Panc1 (cell line): ENCODE data around the gene H3-3A. TPM values are rescaled to one million over a fixed set of nuclear protein-coding genes. Genes with fewer than 3 reads are reported as not detected.

ENCODE experiments used
- ATAC-seq: fragments of 200-7000 bp; cut with Tn5 transposase; 2 replicates; pipeline ENCODE4 v1.9.1; 2020; ENCODE audit warnings: mild to moderate bottlenecking, moderate library complexity
- BruUV-seq: library from RNA; stranded (reverse); fragments of 400-500 nt; replicated peaks from 2 replicates; lab custom pipeline; 2021; lab: Mats Ljungman, UMichigan
- CTCF ChIA-PET: fragments of 300-600 bp; sonication (Branson Sonifier 250); formaldehyde crosslinking; loops from one replicate; lab custom pipeline; 2022; ENCODE audit warnings: antibody characterized with exemption; lab: Charles Lee
- POLR2A ChIA-PET: fragments of 300-600 bp; sonication (Branson Sonifier 250); formaldehyde crosslinking; loops from one replicate; lab custom pipeline; 2022; ENCODE audit warnings: antibody characterized with exemption; lab: Charles Lee
- DNase-seq: peaks from one replicate; pipeline ENCODE4 v3.0.0-alpha.2; 2010; ENCODE audit warnings: low read depth, low spot score
- H3K27ac ChIP-seq: 2 replicates; pipeline ENCODE4 v1.5.1; 2011; ENCODE audit warnings: mild to moderate bottlenecking, low read length, inconsistent platforms
- H3K27me3 ChIP-seq: fragments of 200-500 bp; sonication (Bioruptor generic); 2 replicates; pipeline ENCODE4 v1.6.0; 2014; ENCODE audit warnings: low read length, inconsistent platforms; ENCODE audit not compliant: control insufficient read depth, insufficient read depth
- H3K36me3 ChIP-seq: fragments of 200-500 bp; sonication (Bioruptor generic); 2 replicates; pipeline ENCODE4 v1.5.1; 2014; ENCODE audit warnings: inconsistent platforms, mild to moderate bottlenecking, low read length, moderate library complexity; ENCODE audit not compliant: control insufficient read depth, insufficient read depth
- H3K4me1 ChIP-seq: 2 replicates; pipeline ENCODE4 v1.5.1; 2011; ENCODE audit warnings: inconsistent platforms, mild to moderate bottlenecking, low read length, moderate library complexity; ENCODE audit not compliant: control insufficient read depth, insufficient read depth
- H3K4me3 ChIP-seq, 2 experiments: 2 replicates each; pipeline ENCODE4 v1.5.1; 2011 to 2012; ENCODE audit warnings: low read depth in 2 of 2, low read length in 2 of 2, mild to moderate bottlenecking in 2 of 2, inconsistent platforms in 1 of 2, moderate library complexity in 1 of 2
- H3K9me3 ChIP-seq: fragments of 200-500 bp; sonication (Bioruptor generic); 2 replicates; pipeline ENCODE4 v1.5.1; 2014; ENCODE audit warnings: low read depth, mild to moderate bottlenecking, inconsistent platforms, low read length, moderate library complexity; ENCODE audit not compliant: control insufficient read depth, insufficient read depth
- POLR2AphosphoS5 ChIP-seq: IDR thresholded peaks from 2 replicates; pipeline ENCODE4 v1.6.1; 2012; ENCODE audit warnings: mild to moderate bottlenecking, low read depth, low read length, moderate library complexity
- SIN3A ChIP-seq: IDR thresholded peaks from 2 replicates; pipeline ENCODE4 v1.6.1; 2012; ENCODE audit warnings: low read depth, mild to moderate bottlenecking, low read length, moderate library complexity, borderline replicate concordance; ENCODE audit not compliant: insufficient read depth
- TCF7L2 ChIP-seq: IDR thresholded peaks from 2 replicates; pipeline ENCODE4 v1.6.1; 2011; ENCODE audit warnings: mild to moderate bottlenecking, low read depth, low read length, inconsistent platforms
- in situ Hi-C: cut with HindIII; loops from 2 replicates; pipeline ENCODE4 v1.10.0; 2016; ENCODE audit warnings: low sequenced_read_pairs, low pct_unique_long_range_greater_than_20kb
- intact Hi-C: fragments of 100-400 bp; cut with micrococcal nuclease; formaldehyde crosslinking; loops from one replicate; pipeline ENCODE4 v1.10.0; 2022; ENCODE audit not compliant: unreplicated experiment
- total RNA-seq: library from RNA; stranded (reverse); gene quantifications from one replicate; pipeline ENCODE4 v1.2.1, GENCODE V29; 2021; ENCODE audit not compliant: unreplicated experiment
- TF ChIP-seq, protein P1 (sequence below), 2 experiments: IDR thresholded peaks; 2 replicates each; pipeline ENCODE4 v1.6.1; 2011 to 2012; ENCODE audit warnings: low read depth in 2 of 2, control low read depth in 1 of 2, low read length in 1 of 2, mild to moderate bottlenecking in 1 of 2, moderate library complexity in 1 of 2; ENCODE audit not compliant: insufficient read depth in 1 of 2
- TF ChIP-seq, protein P2 (sequence below): fragments of 450-650 bp; IDR thresholded peaks from 2 replicates; pipeline ENCODE4 v1.5.1; 2017; ENCODE audit warnings: mild to moderate bottlenecking

Gene H3-3A
- total RNA-seq, 1 experiment from 2014 or later, result 404 TPM

DNA sequence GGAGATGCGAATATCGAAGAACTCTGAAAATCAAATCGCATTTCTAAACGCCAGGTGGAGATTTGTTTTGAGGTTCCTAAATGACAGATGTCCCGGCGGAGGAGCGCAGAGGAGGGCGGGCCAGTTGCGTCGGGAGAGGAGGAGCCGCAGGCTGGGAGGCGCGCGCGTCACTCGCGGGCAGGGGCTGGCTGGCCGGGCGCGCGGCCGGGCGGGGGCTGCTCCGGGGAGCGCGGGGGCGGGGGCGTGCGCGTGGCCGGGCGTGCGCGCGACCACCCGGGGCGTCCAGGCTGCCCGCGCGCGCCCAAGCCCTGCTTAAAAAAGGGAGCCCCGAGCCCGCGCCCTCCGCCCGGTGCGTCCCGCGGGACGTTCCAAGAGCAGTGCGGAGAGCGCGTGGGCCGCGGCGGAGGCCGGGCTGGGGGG is 47.3 kb downstream of the H3-3A start:
- intact Hi-C loops, result no loop called here

DNA sequence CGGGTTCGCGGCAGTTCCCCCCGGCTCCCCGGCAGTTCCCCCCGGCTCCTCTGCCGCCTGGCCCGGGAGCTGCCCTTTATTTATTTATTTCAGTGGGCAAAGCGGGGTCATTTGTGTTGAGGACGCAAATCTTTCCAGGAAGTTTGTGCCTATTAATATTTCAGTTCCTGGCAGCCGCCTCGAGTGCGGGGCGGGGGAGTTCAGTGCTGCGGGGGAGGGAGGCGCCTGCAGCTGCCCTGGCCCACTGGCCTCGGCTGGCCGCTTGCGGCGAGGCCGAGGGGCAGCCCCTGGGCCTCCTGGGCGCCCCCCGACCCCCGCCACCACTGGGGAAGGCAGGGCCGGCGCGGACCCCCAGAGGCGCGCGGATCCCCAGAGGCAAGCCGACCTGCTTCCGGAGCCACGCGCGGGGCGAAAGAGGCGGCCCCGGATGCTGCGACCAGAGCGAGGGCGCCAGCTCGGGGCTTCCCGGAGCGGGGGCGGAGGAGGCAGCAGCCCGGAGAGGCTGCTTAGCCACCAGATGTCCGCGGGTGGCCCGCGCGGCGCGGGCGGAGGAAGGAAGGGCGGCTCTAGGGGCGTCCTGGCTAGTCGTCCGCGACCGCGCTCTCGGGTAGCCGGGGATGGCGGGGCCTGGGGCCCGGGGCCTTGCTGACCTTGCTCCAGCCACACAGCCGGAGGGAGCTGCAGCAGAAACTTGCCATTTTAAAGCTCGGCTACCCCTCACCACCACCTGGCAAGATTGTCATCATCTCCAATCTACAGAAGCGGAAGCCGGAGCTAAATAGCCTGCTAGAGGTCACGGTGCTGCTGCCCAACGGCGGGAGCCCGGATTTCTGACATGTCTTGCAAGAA is 48.0 kb downstream of the H3-3A start:
- in situ Hi-C loops, result no loop called here
- peak; percentile 64 for ATAC-seq
- ChIA-PET CTCF (interaction anchor here (0.5 to 1.6 kb wide), 3 partner anchors 11 to 38 kb away, joined by 3 to 5 read pairs (median 4); no protein-coding TSS in a partner anchor), POLR2A (no interaction called here)
- H3K4me3 ChIP-seq, result peak overlapping the region; percentile 59 to 60
- H3K27me3 ChIP-seq, result no peaks in the 10 kb centered on the region
- H3K4me1 ChIP-seq, result peaks cover 13% of the 10 kb centered on the region
- H3K27ac ChIP-seq, result peak overlapping the region; percentile 34
- no peak for DNase-seq
- no TSS peak for BruUV-seq
- intact Hi-C loops, result no loop called here
- no peaks in the 10 kb centered on the region for H3K36me3 ChIP-seq
- H3K9me3 ChIP-seq, result no peaks in the 10 kb centered on the region
- no peak for TF ChIP-seq SIN3A
- TF ChIP-seq, protein P1, sequence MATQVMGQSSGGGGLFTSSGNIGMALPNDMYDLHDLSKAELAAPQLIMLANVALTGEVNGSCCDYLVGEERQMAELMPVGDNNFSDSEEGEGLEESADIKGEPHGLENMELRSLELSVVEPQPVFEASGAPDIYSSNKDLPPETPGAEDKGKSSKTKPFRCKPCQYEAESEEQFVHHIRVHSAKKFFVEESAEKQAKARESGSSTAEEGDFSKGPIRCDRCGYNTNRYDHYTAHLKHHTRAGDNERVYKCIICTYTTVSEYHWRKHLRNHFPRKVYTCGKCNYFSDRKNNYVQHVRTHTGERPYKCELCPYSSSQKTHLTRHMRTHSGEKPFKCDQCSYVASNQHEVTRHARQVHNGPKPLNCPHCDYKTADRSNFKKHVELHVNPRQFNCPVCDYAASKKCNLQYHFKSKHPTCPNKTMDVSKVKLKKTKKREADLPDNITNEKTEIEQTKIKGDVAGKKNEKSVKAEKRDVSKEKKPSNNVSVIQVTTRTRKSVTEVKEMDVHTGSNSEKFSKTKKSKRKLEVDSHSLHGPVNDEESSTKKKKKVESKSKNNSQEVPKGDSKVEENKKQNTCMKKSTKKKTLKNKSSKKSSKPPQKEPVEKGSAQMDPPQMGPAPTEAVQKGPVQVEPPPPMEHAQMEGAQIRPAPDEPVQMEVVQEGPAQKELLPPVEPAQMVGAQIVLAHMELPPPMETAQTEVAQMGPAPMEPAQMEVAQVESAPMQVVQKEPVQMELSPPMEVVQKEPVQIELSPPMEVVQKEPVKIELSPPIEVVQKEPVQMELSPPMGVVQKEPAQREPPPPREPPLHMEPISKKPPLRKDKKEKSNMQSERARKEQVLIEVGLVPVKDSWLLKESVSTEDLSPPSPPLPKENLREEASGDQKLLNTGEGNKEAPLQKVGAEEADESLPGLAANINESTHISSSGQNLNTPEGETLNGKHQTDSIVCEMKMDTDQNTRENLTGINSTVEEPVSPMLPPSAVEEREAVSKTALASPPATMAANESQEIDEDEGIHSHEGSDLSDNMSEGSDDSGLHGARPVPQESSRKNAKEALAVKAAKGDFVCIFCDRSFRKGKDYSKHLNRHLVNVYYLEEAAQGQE (IDR thresholded peaks at IDR 0.05; ENCODE audit: insufficient read depth in 1 of 2, low read depth in 2 of 2, low read length in 1 of 2), result no peak
- TF ChIP-seq TCF7L2, result no peak

More for the DNA sequence above, 47.3 kb downstream of the H3-3A start:
- no TSS peak for BruUV-seq
- CTCF ChIA-PET, result interaction anchor here (0.5 to 0.9 kb wide), 2 partner anchors 15 to 39 kb away, joined by 3 to 4 read pairs; no protein-coding TSS in a partner anchor
- Histone ChIP-seq H3K36me3 (no peaks in the 10 kb centered on the region), H3K27me3 (no peaks in the 10 kb centered on the region), H3K27ac (peak overlapping the region; percentile 34; the same call in 1 of the 2 replicates), H3K9me3 (no peaks in the 10 kb centered on the region), H3K4me1 (peaks cover 13% of the 10 kb centered on the region), H3K4me3 (peak overlapping the region; percentile 59 to 60)
- DNase-seq, result no peak
- POLR2A ChIA-PET, result no interaction called here
- ATAC-seq, result peak; percentile 97
- in situ Hi-C loops, result no loop called here
- TF ChIP-seq, protein P2, sequence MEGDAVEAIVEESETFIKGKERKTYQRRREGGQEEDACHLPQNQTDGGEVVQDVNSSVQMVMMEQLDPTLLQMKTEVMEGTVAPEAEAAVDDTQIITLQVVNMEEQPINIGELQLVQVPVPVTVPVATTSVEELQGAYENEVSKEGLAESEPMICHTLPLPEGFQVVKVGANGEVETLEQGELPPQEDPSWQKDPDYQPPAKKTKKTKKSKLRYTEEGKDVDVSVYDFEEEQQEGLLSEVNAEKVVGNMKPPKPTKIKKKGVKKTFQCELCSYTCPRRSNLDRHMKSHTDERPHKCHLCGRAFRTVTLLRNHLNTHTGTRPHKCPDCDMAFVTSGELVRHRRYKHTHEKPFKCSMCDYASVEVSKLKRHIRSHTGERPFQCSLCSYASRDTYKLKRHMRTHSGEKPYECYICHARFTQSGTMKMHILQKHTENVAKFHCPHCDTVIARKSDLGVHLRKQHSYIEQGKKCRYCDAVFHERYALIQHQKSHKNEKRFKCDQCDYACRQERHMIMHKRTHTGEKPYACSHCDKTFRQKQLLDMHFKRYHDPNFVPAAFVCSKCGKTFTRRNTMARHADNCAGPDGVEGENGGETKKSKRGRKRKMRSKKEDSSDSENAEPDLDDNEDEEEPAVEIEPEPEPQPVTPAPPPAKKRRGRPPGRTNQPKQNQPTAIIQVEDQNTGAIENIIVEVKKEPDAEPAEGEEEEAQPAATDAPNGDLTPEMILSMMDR, result no peak
- TF ChIP-seq SIN3A (peak; percentile 53; the same call in 1 of the 2 replicates), POLR2AphosphoS5 (no peak)
